ENCODE measurements around the gene ANKRD55. TPM values are rescaled to one million over a fixed set of nuclear protein-coding genes. Genes with fewer than 3 reads are reported as not detected.

ANKRD55 gene
- total and polyA plus RNA-seq, 9 of the 15 experiments (the other 6 are each of a cell fraction or from before 2014, with no cell fraction given), result 3.4 to 10.6 (median 6.5) TPM

DNA sequence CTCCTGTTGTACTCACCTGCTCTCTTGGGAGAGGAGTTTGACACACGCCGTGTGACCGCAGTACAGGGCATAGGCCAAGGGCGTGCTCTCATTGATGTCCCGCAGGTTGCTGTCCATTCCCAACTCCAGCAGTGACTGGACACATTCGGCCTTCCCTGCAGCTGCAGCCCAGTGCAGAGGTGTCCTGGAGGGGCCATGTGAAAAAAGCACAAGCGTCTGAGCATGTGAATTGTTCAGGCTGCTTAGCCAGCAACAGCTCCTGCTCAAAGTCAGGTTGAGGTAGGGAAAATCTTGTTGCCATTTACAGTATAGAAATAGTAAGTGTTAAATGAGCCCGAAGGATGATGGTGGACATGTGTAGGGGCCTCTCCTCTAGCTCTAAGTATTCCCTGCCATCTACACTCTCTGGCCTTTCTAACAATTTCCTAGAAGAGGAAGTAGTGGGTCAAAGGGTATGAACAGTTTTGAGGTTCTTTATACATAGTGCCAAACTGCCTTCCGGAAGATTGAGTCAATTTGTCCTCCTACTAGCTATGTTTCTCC lies 116.5 kb downstream of the ANKRD55 start (continued):
- TF ChIP-seq, protein P1, sequence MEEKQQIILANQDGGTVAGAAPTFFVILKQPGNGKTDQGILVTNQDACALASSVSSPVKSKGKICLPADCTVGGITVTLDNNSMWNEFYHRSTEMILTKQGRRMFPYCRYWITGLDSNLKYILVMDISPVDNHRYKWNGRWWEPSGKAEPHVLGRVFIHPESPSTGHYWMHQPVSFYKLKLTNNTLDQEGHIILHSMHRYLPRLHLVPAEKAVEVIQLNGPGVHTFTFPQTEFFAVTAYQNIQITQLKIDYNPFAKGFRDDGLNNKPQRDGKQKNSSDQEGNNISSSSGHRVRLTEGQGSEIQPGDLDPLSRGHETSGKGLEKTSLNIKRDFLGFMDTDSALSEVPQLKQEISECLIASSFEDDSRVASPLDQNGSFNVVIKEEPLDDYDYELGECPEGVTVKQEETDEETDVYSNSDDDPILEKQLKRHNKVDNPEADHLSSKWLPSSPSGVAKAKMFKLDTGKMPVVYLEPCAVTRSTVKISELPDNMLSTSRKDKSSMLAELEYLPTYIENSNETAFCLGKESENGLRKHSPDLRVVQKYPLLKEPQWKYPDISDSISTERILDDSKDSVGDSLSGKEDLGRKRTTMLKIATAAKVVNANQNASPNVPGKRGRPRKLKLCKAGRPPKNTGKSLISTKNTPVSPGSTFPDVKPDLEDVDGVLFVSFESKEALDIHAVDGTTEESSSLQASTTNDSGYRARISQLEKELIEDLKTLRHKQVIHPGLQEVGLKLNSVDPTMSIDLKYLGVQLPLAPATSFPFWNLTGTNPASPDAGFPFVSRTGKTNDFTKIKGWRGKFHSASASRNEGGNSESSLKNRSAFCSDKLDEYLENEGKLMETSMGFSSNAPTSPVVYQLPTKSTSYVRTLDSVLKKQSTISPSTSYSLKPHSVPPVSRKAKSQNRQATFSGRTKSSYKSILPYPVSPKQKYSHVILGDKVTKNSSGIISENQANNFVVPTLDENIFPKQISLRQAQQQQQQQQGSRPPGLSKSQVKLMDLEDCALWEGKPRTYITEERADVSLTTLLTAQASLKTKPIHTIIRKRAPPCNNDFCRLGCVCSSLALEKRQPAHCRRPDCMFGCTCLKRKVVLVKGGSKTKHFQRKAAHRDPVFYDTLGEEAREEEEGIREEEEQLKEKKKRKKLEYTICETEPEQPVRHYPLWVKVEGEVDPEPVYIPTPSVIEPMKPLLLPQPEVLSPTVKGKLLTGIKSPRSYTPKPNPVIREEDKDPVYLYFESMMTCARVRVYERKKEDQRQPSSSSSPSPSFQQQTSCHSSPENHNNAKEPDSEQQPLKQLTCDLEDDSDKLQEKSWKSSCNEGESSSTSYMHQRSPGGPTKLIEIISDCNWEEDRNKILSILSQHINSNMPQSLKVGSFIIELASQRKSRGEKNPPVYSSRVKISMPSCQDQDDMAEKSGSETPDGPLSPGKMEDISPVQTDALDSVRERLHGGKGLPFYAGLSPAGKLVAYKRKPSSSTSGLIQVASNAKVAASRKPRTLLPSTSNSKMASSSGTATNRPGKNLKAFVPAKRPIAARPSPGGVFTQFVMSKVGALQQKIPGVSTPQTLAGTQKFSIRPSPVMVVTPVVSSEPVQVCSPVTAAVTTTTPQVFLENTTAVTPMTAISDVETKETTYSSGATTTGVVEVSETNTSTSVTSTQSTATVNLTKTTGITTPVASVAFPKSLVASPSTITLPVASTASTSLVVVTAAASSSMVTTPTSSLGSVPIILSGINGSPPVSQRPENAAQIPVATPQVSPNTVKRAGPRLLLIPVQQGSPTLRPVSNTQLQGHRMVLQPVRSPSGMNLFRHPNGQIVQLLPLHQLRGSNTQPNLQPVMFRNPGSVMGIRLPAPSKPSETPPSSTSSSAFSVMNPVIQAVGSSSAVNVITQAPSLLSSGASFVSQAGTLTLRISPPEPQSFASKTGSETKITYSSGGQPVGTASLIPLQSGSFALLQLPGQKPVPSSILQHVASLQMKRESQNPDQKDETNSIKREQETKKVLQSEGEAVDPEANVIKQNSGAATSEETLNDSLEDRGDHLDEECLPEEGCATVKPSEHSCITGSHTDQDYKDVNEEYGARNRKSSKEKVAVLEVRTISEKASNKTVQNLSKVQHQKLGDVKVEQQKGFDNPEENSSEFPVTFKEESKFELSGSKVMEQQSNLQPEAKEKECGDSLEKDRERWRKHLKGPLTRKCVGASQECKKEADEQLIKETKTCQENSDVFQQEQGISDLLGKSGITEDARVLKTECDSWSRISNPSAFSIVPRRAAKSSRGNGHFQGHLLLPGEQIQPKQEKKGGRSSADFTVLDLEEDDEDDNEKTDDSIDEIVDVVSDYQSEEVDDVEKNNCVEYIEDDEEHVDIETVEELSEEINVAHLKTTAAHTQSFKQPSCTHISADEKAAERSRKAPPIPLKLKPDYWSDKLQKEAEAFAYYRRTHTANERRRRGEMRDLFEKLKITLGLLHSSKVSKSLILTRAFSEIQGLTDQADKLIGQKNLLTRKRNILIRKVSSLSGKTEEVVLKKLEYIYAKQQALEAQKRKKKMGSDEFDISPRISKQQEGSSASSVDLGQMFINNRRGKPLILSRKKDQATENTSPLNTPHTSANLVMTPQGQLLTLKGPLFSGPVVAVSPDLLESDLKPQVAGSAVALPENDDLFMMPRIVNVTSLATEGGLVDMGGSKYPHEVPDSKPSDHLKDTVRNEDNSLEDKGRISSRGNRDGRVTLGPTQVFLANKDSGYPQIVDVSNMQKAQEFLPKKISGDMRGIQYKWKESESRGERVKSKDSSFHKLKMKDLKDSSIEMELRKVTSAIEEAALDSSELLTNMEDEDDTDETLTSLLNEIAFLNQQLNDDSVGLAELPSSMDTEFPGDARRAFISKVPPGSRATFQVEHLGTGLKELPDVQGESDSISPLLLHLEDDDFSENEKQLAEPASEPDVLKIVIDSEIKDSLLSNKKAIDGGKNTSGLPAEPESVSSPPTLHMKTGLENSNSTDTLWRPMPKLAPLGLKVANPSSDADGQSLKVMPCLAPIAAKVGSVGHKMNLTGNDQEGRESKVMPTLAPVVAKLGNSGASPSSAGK (IDR thresholded peaks at IDR 0.05), result peak; percentile 9; the same call in 1 of the 2 replicates
- TF ChIP-seq, protein P2, sequence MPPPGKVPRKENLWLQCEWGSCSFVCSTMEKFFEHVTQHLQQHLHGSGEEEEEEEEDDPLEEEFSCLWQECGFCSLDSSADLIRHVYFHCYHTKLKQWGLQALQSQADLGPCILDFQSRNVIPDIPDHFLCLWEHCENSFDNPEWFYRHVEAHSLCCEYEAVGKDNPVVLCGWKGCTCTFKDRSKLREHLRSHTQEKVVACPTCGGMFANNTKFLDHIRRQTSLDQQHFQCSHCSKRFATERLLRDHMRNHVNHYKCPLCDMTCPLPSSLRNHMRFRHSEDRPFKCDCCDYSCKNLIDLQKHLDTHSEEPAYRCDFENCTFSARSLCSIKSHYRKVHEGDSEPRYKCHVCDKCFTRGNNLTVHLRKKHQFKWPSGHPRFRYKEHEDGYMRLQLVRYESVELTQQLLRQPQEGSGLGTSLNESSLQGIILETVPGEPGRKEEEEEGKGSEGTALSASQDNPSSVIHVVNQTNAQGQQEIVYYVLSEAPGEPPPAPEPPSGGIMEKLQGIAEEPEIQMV (tag; conservative IDR thresholded peaks at IDR 0.05; ENCODE audit: low read depth), result no peak
- TF ChIP-seq NFRKB (IDR thresholded peaks at IDR 0.05; ENCODE audit: low read depth) (peak; percentile 19; the same call in 1 of the 2 replicates), CGGBP1 (CRISPR knock-in tag; IDR thresholded peaks at IDR 0.05) (no peak), NFIX (CRISPR knock-in tag; IDR thresholded peaks at IDR 0.05; ENCODE audit: low read depth) (no peak), CBX5 (IDR thresholded peaks at IDR 0.05; ENCODE audit: borderline replicate concordance, low read depth) (no peak), RBFOX2 (IDR thresholded peaks at IDR 0.05; ENCODE audit: low read depth, low read length) (no peak), POLR2AphosphoS2 (IDR thresholded peaks at IDR 0.05; ENCODE audit: low read length) (no peak), POLR2AphosphoS5 (IDR thresholded peaks at IDR 0.05; ENCODE audit: control insufficient read depth, insufficient read depth, low read depth, low read length) (no peak), PML (IDR thresholded peaks at IDR 0.05; ENCODE audit: low read length) (no peak), E2F8 (IDR thresholded peaks at IDR 0.05; ENCODE audit: low read depth, partially characterized antibody) (no peak), STAT5A (IDR thresholded peaks at IDR 0.05; ENCODE audit: borderline replicate concordance, low read length) (peak; percentile 36; the same call in 1 of the 2 replicates)

Measured in K562 (cell line).